ENCODE measurements around the gene COG8. TPM values are rescaled to one million over a fixed set of nuclear protein-coding genes. Genes with fewer than 3 reads are reported as not detected.
"Not testable (repeated sequence)": the region's sequence is repeated elsewhere in the genome, so short reads cannot be mapped to it uniquely, and the experiment has no call there.

Gene COG8
- total RNA-seq, 1 donor from 2014 or later = 30.5 TPM

DNA sequence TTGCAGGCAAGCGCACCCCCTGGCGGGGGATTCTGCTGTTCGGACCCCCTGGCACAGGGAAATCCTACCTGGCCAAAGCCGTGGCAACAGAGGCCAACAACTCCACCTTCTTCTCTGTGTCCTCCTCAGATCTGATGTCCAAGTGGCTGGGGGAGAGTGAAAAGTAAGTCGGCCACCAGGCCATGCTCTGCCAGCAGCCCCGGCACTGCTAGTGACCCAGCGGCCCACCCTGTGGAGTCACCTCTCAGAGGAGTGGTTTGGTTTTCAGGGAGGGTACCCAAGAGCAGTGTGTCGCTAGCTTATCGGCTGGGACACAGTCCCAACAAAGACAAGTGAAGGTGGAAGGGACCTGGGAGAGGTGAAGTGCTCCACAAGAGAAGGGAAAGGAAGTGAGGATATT, 20.0 kb downstream of the COG8 start:
- DNase-seq (ENCODE audit: low read depth, low spot score) = no peak

DNA sequence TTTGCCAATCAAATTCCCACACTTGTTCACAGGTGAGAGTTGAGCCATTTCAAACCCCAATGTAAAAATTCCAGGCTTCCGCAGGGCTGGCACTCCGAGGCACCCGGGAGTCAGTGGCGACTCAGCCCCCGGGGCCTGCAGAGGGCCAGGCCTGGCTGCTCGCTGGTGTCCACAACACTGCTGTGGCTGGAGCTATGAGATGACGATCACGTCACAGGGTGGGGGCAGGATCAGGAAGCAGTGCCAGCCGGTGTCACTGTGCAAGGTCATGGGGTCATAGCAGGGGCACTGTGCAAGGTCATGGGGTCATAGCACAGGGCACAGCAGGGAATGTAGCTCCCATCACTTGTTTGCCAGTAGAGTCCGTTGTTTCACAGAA, 20.5 kb downstream of the COG8 start:
- no peak for DNase-seq (ENCODE audit: low read depth, low spot score)

DNA sequence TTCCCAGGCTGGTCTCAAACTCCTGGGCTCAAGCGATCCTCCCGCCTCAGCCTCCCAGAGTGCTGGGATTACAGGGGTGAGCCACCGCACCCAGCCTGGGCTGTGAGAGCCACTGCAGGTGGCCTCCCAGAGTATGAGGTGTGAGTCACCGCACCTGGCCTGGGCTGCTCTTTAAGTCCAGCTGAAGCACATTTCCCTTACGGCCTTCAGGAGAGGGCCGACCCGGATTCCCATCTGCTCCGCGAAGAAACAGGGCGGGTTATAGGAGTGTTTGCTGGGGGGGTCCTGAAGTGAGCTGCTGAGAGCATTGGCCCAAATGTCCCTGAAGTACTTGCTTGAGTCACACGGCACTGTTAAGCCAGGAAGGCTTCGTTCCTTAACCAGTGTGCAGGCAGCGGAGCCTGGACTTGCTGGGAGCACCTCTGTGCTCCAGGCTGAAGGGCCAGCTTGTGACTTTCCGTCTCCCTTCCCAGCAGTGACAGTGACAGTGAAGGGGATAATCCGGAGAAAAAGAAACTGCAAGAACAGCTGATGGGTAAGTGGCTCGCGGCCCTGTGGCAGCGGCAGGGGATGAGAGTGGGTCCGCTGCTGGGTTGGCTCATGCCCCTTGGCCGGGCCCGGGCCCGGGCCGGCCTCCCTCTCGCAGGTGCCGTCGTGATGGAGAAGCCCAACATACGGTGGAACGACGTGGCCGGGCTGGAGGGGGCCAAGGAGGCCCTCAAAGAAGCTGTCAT, 21.0 kb downstream of the COG8 start:
- no peak for DNase-seq (ENCODE audit: low read depth, low spot score)

DNA sequence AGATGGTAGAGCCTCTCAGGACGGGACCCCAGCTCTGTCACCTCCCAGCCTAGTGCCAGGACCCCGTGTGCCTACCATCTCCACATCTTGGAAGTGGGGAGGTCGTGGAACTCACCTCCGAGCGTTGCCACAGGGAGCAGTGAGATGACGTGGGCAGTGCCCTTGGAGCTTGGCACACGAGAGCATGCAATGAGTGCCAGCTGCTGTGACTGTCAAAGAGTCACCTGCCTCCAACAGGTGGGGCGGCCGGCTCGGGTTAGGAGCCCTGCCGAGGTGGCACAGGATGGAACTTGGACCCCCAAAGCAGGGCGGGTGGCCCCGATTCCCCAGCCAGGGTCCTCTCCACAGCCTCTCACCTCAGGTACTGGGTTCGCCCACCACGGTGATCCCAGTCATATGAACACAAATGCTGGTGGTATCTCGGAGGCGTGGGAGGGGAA, 22.7 kb downstream of the COG8 start:
- DNase-seq (ENCODE audit: low read depth, low spot score) = no peak

DNA sequence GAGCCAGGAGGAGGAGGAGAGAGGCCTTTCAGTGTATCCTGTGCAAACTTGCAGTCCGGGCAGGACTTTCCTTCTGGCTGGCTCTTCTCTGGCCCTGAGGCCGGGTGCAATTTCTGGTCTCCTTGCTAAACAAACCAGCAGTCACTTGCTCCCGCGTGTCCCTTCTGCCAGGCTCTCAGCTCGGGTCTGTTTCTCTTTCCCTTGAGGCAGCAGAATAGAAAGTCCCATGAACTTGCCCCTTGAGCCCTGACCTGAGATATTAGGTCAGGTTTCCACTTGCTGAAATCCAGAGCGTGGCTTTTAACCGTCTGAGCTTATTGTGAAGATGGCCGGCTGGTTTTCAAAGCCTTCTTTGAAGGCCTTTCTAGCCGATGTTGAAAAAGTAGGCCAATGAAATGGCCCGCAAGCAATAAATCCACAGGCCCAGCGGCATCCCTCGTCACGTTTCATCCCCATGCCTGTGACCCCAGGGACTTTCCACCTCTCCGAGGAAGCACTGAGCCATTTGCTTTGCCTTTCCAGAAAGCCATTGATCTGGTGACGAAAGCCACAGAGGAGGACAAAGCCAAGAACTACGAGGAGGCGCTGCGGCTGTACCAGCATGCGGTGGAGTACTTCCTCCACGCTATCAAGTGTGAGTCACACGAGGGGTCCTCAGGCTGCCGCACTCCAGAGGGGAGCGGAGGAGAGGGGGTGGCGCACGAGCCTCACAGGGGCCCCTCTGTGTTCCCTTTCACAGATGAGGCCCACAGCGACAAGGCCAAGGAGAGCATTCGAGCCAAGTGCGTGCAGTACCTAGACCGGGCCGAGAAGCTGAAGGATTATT, 23.7 kb downstream of the COG8 start:
- no peak for DNase-seq (ENCODE audit: low read depth, low spot score)

DNA sequence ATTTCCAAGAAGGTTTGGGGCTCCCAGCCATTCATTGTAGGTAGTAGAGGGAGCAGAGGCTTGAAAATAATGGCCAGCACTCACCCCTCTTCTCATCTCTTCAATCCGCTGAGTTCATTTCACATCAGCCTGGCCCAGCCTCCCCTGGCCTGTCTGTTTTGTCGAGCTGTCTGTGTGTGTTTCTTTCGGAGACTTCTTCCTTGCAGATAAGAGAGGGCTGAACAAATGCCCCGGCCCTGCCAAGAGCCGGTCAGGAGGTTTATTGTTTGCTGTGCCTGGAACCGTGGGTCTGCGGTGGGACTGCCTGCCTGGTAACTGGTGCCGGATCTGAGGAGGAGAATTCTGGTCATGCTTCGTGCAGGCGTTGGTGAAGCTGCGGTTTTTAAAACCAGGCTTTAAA, 24.8 kb downstream of the COG8 start:
- no peak for DNase-seq (ENCODE audit: low read depth, low spot score)

DNA sequence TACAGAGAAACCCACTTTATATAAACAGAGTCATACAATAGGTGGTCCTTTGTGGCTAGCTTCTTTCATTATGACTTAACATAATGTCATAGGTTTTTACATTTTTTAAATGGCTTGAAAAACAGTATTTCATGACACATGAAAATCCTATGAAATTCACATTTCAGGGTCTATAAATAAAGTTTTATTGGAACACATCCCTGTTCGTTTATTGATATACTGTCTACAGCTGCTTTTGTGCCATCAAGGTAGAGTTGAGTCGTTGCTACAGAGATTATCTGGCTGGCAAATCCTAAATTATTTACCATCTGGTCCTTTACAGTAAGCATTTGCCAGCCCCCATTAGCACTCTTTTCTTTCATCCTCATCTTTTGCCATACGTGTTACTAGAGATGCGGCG, 25.9 kb downstream of the COG8 start:
- DNase-seq (ENCODE audit: low read depth, low spot score) = no peak

DNA sequence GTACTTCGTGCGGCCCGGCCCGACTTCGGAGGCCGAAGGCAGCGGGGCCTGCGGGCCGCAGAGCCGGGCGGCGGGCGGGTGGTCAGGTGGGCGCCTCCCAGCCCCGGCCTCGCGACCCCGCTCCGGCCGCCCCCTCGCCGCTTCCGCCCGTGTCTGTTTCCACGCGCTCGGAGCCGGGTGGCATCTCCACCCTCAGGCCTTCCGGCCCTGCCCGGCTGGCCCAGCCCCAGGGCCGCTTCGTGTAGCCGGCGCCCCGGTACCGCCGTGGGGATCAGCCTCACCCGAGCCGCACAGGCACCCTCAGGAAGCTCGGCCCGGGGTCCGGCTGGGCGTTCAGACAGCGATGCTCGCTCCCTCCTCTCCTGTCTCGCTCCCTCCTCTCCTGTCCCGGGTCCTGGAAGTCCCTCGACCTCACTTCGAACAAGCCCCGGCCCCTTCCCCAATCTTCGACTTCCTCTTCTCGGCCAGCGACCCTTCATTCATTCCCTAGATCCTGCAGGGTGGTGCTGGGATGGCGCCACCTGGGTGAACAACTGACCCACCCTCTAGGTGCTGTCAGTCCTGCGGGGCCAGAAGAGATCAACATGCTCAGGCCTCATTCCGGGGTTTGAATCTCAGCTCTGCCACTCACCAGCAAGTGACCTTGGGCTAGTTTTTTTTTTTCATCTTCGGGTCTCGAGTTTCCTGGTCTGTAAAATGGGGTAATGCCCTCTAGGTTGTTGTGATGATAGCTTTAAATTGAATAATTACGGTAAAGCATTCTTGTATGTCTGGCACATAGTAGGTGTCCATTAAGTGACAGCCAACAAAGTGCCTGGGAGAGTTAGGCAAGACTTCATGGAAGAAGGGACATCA, 27.6 kb downstream of the COG8 start:
- no peak for DNase-seq (ENCODE audit: low read depth, low spot score)

DNA sequence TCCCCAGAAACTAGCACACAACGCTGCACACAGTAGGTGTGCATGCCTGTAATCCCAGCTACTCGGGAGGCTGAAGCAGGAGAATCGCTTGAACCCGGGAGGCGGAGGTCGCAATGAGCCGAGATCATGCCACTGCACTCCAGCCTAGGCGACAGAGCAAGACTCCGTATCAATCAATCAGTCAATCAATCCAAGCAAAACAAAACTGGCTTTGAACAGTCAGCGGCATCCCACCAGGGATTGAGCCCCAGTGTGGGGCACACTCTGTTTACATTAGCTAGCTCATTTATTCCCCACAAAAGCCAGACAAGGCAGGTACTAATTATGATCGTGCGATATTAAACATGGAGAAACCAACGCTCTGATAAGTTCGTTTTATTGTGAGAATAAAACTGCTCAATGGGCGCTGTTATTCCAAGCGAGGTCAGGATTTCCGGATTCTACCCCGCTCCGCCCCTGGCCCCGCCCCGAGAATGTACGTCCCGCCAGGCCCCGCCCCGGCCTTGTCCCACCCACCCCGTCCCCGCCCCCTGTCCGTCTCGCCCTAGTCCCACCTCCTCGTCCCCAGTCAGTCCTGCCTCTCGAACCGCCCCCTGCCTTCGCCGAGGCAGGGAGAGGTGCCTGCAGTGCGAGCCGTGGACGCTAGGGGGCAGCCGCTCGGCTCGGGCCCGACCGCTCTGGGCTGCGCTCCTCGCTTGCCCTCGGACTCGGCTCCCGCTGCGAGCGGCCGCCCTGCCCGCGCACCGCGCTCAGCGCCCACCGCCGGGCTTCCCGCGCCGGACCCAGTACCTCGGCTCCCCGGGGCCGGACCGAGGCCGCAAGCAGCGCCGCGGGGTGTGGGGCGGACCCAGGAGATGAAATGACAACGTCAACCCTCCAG, 28.5 kb downstream of the COG8 start, which contains the start of gene VPS4A:
Gene VPS4A (plus strand): TSS at position 698 of the 880 bp plus-strand sequence. CDS start 162 bp downstream, at position 860.
- DNase-seq (ENCODE audit: low read depth, low spot score) = peak; percentile 87

DNA sequence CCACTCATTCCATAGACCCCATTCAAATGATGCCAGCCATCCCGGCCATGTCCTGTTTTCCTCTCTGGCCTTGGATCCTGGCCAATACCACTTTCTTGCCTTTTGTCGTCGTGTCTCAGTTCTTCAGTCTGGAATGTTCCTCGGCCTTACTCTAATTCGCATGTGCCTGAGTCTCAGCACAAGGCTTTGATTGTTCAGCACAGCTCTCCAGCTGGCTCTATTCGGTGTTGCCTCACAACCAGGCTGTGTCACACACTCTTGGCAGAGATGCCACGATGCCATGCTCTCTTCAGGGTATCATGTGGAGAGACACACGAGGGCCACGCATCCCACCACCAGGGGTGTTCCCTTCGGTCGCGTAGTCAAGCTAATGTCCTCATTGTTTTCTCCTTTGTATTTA, 30.0 kb downstream of the COG8 start:
- DNase-seq (ENCODE audit: low read depth, low spot score) = no peak

DNA sequence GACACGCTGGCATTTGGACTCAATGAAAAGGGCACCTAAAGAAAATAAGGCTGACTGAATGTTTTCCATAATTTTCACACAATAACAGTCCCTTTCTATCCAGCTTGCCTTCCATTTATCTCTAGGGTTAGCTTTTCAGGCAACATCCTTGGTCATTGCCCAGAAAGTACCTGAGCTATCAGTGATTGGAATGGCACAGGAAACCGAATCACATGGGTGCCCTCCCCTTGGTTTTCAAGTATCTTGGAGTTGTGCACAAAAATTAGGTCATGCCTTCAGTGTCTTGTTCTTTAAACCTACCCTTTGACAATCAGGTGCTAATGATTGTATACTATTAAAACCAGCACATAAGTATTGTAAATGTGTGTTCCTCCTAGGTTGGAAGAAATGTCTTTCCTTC, 31.5 kb downstream of the COG8 start:
- DNase-seq (ENCODE audit: low read depth, low spot score) = no peak

DNA sequence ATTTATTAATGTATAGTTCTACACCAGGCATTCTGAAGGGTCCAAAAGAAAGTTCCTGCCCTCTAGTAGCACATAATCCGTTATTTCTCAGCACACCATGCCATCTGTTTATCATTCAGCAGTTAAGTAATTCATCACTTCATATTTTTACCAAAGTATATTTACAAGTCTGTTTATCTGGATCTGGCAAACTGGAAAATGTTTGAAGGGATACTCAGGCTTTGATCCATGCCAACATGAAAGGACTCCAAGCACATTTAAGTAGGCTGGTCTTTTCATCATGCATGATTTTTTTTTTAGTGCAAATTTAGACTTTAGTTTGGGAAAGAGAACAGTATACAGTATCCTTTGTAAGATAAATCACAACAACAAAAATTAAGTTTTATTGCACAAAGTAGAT, 32.3 kb downstream of the COG8 start:
- no peak for DNase-seq (ENCODE audit: low read depth, low spot score)

DNA sequence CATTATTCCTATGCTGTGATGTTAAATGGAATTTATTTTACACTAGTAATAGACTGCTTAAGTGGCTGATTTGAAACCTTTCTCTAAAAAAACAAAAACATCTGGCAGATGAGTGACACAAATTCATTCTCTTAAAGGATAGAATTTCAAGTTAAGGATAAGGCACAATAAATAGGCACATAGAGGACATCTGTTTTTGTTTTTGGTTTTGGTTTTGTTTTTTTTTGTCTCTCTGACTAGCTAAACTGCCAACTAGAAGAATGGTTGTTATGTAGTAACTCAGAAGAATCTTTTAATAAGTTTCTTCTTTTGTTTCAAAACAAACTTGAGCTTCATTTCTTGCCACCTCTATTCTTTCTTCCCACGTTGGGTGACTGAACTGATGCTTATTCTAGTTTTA, 33.3 kb downstream of the COG8 start:
- DNase-seq (ENCODE audit: low read depth, low spot score) = no peak

DNA sequence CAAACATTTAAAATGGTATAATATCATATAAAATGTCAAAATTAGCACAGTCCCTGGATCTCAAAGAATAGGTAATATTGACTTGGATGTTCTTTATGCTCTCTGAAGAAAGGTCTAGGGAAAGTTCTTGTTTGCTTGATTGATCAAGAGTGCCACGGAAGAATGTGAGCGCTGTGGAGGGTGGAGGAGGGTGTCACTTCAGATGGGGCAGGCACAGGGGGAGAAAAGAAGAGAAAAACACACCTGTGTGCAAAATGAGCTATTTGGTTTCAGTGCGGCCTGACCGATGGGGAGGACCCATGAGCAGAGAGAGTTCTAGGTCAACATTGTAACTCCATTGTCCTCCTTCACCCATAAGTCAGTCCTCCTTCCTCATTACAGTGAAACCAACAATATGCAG, 37.1 kb downstream of the COG8 start:
- DNase-seq (ENCODE audit: low read depth, low spot score) = no peak

DNA sequence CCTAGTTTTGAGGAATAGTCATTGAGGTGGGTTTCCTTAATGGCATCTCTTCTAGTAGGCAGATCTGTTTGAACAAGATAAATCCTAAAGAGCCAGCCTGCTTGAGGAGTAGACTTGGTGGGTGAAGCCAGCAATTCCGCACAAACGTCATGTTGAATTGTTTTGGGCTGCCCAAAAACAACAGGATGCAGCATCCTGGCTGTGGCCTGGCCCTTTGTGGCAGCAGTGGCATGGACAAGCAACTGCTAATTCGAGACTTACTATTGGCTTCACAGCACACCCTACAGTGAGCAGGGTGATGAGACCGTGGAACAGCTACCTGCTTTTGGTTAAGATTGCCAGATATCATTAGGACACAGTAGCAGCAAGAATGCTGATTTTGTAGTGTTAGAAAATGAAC, 37.5 kb downstream of the COG8 start:
- no peak for DNase-seq (ENCODE audit: low read depth, low spot score)

DNA sequence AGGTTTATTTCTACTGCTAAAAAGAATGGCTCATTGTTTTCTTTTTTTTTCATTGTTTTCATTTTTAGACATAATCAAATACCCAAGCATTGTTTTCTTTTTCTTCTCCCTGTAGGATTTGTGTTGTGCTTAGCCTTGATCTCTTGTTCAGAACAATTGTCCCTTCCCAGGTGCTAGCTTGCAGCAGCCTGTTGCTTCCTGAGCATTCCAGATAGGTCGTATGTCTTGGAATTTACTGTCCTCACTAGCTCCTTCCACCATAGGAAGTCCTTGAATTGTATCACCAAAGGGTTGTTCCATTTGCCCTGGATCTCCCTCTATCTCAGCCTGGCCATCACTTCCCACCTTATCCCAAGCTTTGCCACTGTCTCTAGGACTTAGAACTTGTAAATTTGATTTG, 38.2 kb downstream of the COG8 start:
- no peak for DNase-seq (ENCODE audit: low read depth, low spot score)

DNA sequence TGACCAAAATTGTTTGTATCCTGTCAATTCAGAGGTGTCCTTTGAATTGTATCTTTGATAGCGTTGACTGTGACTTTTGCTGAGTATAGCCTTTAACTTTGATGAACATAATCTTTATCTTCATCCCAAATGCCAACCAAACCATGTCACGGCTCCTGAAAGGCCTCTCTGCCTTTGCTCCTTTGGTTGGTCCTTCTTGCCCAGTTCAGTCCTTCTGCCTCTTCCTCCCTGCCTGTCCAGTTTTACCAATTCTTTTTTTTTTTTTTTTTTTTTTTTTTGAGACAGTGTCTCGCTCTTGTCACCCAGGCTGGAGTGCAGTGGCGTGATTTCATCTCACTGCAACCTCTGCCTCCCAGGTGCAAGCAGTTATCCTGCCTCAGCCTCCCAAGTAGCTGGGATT, 41.1 kb downstream of the COG8 start:
- DNase-seq (ENCODE audit: low read depth, low spot score) = no peak

DNA sequence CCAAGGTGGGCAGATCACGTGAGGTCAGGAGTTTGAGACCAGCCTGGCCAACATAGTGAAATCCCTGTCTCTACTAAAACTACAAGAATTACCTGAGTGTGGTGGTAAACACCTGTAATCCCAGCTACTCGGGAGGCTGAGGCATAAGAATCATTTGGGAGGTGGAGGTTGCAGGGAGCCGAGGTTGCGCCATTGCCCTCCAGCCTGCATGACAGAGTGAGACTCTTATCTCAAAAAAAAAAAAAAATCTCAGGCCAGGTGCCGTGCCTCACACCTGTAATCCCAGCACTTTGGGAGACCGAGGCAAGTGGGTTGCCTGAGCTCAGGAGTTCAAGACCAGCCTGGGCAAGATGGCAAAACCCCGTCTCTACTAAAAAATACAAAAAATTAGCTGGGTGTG, 42.6 kb downstream of the COG8 start:
- DNase-seq (ENCODE audit: low read depth, low spot score) = not testable (repeated sequence)

DNA sequence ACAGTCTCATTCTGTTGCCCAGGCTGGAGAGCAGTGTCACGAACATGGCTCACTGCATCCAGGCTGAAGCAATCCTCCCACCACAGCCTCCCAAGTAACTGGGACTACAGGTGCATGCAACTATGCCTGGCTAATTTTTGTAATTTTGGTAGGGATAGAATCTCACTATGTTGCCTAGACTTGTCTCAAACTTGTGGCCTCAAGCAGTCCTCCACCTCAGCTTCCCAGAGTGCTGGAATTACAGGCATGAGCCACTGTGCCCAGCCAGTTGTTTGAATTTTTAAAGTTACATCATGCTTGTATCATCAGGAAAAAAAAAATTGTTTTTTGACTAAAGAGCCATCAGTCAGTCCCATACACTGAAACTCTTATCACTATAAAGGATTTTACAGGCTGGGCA, 45.3 kb downstream of the COG8 start:
- DNase-seq (ENCODE audit: low read depth, low spot score) = no peak

DNA sequence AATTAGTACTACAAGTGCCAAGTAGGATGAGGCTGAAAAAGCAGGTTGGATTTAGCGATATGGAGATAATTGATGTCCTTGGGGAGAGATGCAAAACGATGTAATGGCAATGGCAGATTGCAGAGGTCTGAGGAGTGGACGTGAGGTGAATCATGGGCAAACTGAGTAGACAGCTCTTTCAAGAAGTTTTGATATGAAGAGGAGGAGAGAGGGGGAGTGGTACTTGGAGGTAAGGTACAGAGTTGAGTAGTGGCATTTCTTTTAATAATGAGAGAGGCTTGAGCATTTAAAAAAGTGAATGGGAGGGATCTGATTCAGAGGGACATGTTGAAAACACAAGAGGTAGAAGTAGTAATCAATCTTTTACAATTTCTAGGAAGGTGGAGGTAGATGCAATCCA, 46.0 kb downstream of the COG8 start:
- DNase-seq (ENCODE audit: low read depth, low spot score) = no peak

DNA sequence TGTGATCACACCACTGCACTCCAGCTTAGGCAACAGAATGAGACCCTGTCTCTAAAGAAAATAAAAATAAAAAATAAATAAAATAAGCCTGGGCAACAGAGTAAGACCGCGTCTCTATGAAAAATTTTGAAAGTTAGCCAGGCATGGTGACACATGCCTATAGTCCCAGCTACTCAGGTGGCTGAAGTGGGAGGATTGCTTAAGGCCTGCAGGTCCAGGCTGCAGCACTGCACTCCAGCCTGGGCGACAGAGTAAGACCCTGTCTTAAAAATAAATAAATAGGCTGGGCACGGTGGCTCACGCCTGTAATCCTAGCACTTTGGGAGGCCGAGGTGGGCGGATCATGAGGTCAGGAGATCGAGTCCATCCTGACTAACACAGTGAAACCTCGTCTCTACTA, 47.7 kb downstream of the COG8 start:
- not testable (repeated sequence) for DNase-seq (ENCODE audit: low read depth, low spot score)
